ENCODE data around the gene ECM1. TPM values are rescaled to one million over a fixed set of nuclear protein-coding genes. Genes with fewer than 3 reads are reported as not detected.

ECM1 gene
- total and polyA plus RNA-seq, 3 experiments from 2014 or later = 0.09 to 1.5 (median 1.3) TPM

- Mint-ChIP-seq H3K27me3 (peaks cover 23 to 24% of the 10 kb centered on the region in 2 donors), H3K4me1 (peaks cover 11 to 31% (median 14%) of the 10 kb centered on the region in 3 donors), H3K4me3 (peak overlapping the region; percentile 66 to 88 (median 77)), H3K9me3 (no peaks in the 10 kb centered on the region), H3K27ac (no peak overlapping the region), H3K36me3 (no peaks in the 10 kb centered on the region)
- Histone ChIP-seq H3K27ac (ENCODE audit: low read depth, low read length) (peak overlapping the region; percentile 67), H3K36me3 (ENCODE audit: insufficient read depth, low read length) (no peaks in the 10 kb centered on the region), H3K9me3 (ENCODE audit: low read length) (no peaks in the 10 kb centered on the region), H3K4me3 (ENCODE audit: low read length) (peak overlapping the region; percentile 22), H3K4me1 (ENCODE audit: insufficient read depth, low read length) (peaks cover 7% of the 10 kb centered on the region), H3K27me3 (ENCODE audit: insufficient read depth, low read length, poor library complexity, severe bottlenecking) (no peaks in the 10 kb centered on the region)
- CTCF ChIA-PET = interaction anchor here (4.5 kb wide), 1 partner anchor 11 kb away, joined by 40 read pairs; no protein-coding TSS in a partner anchor
- no peak for DNase-seq
- POLR2A ChIA-PET = interaction anchor here (1.0 to 3.7 kb wide), 2 partner anchors 11 to 18 kb away, joined by 3 to 15 read pairs; no protein-coding TSS in a partner anchor
Measured at GRCh38 chr1:150549496-150550221, 41.8 kb downstream of the ECM1 start.

- peak overlapping the region; percentile 67 for H3K27ac ChIP-seq (ENCODE audit: low read depth, low read length)
- H3K9me3 ChIP-seq (ENCODE audit: low read length) = no peaks in the 10 kb centered on the region
- H3K4me1 ChIP-seq (ENCODE audit: insufficient read depth, low read length) = peaks cover 7% of the 10 kb centered on the region
- H3K27ac Mint-ChIP-seq = peak overlapping the region in 2 of 8 donors; percentile 43 to 77
- no peaks in the 10 kb centered on the region for H3K27me3 ChIP-seq (ENCODE audit: insufficient read depth, low read length, poor library complexity, severe bottlenecking)
- peaks cover 0 to 2% (median 2%) of the 10 kb centered on the region in 3 donors for H3K36me3 Mint-ChIP-seq
- peaks cover 12 to 32% (median 14%) of the 10 kb centered on the region in 3 donors for H3K4me1 Mint-ChIP-seq
- H3K9me3 Mint-ChIP-seq = no peaks in the 10 kb centered on the region
- CTCF ChIA-PET = interaction anchor here (0.6 to 4.5 kb wide), 3 partner anchors 10 to 14 kb away, joined by 3 to 40 read pairs (median 4); no protein-coding TSS in a partner anchor
- peaks cover 20 to 25% of the 10 kb centered on the region in 2 donors for H3K27me3 Mint-ChIP-seq
- no peak for DNase-seq
- peak overlapping the region in 6 of 7 donors; percentile 15 to 82 (median 77) for H3K4me3 Mint-ChIP-seq
- no peaks in the 10 kb centered on the region for H3K36me3 ChIP-seq (ENCODE audit: insufficient read depth, low read length)
- POLR2A ChIA-PET = interaction anchor here (1.4 to 3.7 kb wide), 2 partner anchors 10 to 79 kb away, joined by 6 to 15 read pairs; partner anchors contain the start of gene ENSA
- no peak overlapping the region for H3K4me3 ChIP-seq (ENCODE audit: low read length)
Measured at GRCh38 chr1:150550222-150551050, 42.5 kb downstream of the ECM1 start.

GRCh38 chr1:150551051-150551783 lies 43.3 kb downstream of the ECM1 start:
- ChIA-PET POLR2A (interaction anchor here (0.6 to 3.7 kb wide), 3 partner anchors 10 to 318 kb away, joined by 3 to 15 read pairs (median 6); partner anchors contain the start of gene ENSA), CTCF (interaction anchor here (0.7 to 4.5 kb wide), 4 partner anchors 9 to 70 kb away, joined by 4 to 40 read pairs (median 6); no protein-coding TSS in a partner anchor)
- no peaks in the 10 kb centered on the region for H3K9me3 ChIP-seq (ENCODE audit: low read length)
- Mint-ChIP-seq H3K27me3 (peaks cover 16 to 20% of the 10 kb centered on the region in 2 donors), H3K9me3 (no peaks in the 10 kb centered on the region), H3K4me1 (peaks cover 15 to 35% (median 15%) of the 10 kb centered on the region in 3 donors), H3K27ac (peak overlapping the region in 4 of 8 donors; percentile 6 to 52 (median 28)), H3K4me3 (peak overlapping the region in 4 of 7 donors; percentile 24 to 82 (median 40)), H3K36me3 (peaks cover 0 to 5% (median 4%) of the 10 kb centered on the region in 3 donors)
- H3K27me3 ChIP-seq (ENCODE audit: insufficient read depth, low read length, poor library complexity, severe bottlenecking) = no peaks in the 10 kb centered on the region
- H3K4me1 ChIP-seq (ENCODE audit: insufficient read depth, low read length) = peaks cover 7% of the 10 kb centered on the region
- no peak for DNase-seq
- no peak overlapping the region for H3K4me3 ChIP-seq (ENCODE audit: low read length)
- peak overlapping the region; percentile 67 for H3K27ac ChIP-seq (ENCODE audit: low read depth, low read length)
- no peaks in the 10 kb centered on the region for H3K36me3 ChIP-seq (ENCODE audit: insufficient read depth, low read length)

- Mint-ChIP-seq H3K27ac (no peak overlapping the region), H3K9me3 (no peaks in the 10 kb centered on the region), H3K4me1 (peaks cover 15 to 35% (median 15%) of the 10 kb centered on the region in 3 donors), H3K36me3 (peaks cover 0 to 7% (median 4%) of the 10 kb centered on the region in 3 donors), H3K27me3 (peaks cover 12 to 15% of the 10 kb centered on the region in 2 donors), H3K4me3 (no peak overlapping the region)
- DNase-seq = no peak
- no peaks in the 10 kb centered on the region for H3K27me3 ChIP-seq (ENCODE audit: insufficient read depth, low read length, poor library complexity, severe bottlenecking)
- H3K36me3 ChIP-seq (ENCODE audit: insufficient read depth, low read length) = no peaks in the 10 kb centered on the region
- no peaks in the 10 kb centered on the region for H3K9me3 ChIP-seq (ENCODE audit: low read length)
- ChIA-PET CTCF (interaction anchor here (0.7 to 4.5 kb wide), 4 partner anchors 8 to 69 kb away, joined by 4 to 40 read pairs (median 6); no protein-coding TSS in a partner anchor), POLR2A (interaction anchor here (0.6 to 3.7 kb wide), 3 partner anchors 9 to 317 kb away, joined by 3 to 15 read pairs (median 6); partner anchors contain the start of gene ENSA)
- peaks cover 7% of the 10 kb centered on the region for H3K4me1 ChIP-seq (ENCODE audit: insufficient read depth, low read length)
- no peak overlapping the region for H3K4me3 ChIP-seq (ENCODE audit: low read length)
- no peak overlapping the region for H3K27ac ChIP-seq (ENCODE audit: low read depth, low read length)
Measured at GRCh38 chr1:150551784-150552127, 43.8 kb downstream of the ECM1 start.

GRCh38 chr1:150552128-150552910 lies 44.4 kb downstream of the ECM1 start:
- peaks cover 7% of the 10 kb centered on the region for H3K4me1 ChIP-seq (ENCODE audit: insufficient read depth, low read length)
- H3K27me3 ChIP-seq (ENCODE audit: insufficient read depth, low read length, poor library complexity, severe bottlenecking) = no peaks in the 10 kb centered on the region
- CTCF ChIA-PET = interaction anchor here (1.6 to 4.5 kb wide), 3 partner anchors 8 to 69 kb away, joined by 4 to 40 read pairs (median 9); no protein-coding TSS in a partner anchor
- no peaks in the 10 kb centered on the region for H3K36me3 ChIP-seq (ENCODE audit: insufficient read depth, low read length)
- POLR2A ChIA-PET = interaction anchor here (1.4 kb wide), 1 partner anchor 77 kb away, joined by 6 read pairs; the partner anchor contains the start of gene ENSA
- peak overlapping the region in 1 of 7 donors; percentile 27 for H3K4me3 Mint-ChIP-seq
- H3K27ac Mint-ChIP-seq = no peak overlapping the region
- no peak for DNase-seq
- no peaks in the 10 kb centered on the region for H3K9me3 Mint-ChIP-seq
- H3K27ac ChIP-seq (ENCODE audit: low read depth, low read length) = peak overlapping the region; percentile 41
- H3K4me1 Mint-ChIP-seq = peaks cover 15 to 35% (median 15%) of the 10 kb centered on the region in 3 donors
- peaks cover 9 to 10% of the 10 kb centered on the region in 2 donors for H3K27me3 Mint-ChIP-seq
- no peak overlapping the region for H3K4me3 ChIP-seq (ENCODE audit: low read length)
- peaks cover 0 to 7% (median 4%) of the 10 kb centered on the region in 3 donors for H3K36me3 Mint-ChIP-seq
- no peaks in the 10 kb centered on the region for H3K9me3 ChIP-seq (ENCODE audit: low read length)

GRCh38 chr1:150552911-150553289 lies 45.0 kb downstream of the ECM1 start:
- H3K36me3 Mint-ChIP-seq = peaks cover 0 to 9% (median 4%) of the 10 kb centered on the region in 3 donors
- H3K4me3 ChIP-seq (ENCODE audit: low read length) = no peak overlapping the region
- H3K27ac Mint-ChIP-seq = no peak overlapping the region
- peaks cover 7% of the 10 kb centered on the region for H3K4me1 ChIP-seq (ENCODE audit: insufficient read depth, low read length)
- POLR2A ChIA-PET = interaction anchor here (1.1 kb wide), 1 partner anchor 11 kb away, joined by 3 read pairs; no protein-coding TSS in a partner anchor
- H3K36me3 ChIP-seq (ENCODE audit: insufficient read depth, low read length) = no peaks in the 10 kb centered on the region
- H3K27me3 ChIP-seq (ENCODE audit: insufficient read depth, low read length, poor library complexity, severe bottlenecking) = no peaks in the 10 kb centered on the region
- peak overlapping the region; percentile 41 for H3K27ac ChIP-seq (ENCODE audit: low read depth, low read length)
- DNase-seq = no peak
- H3K9me3 ChIP-seq (ENCODE audit: low read length) = no peaks in the 10 kb centered on the region
- peaks cover 15 to 35% (median 15%) of the 10 kb centered on the region in 3 donors for H3K4me1 Mint-ChIP-seq
- H3K4me3 Mint-ChIP-seq = peak overlapping the region in 1 of 7 donors; percentile 27
- no peaks in the 10 kb centered on the region for H3K9me3 Mint-ChIP-seq
- CTCF ChIA-PET = interaction anchor here (2.8 kb wide), 1 partner anchor 68 kb away, joined by 9 read pairs; no protein-coding TSS in a partner anchor
- peaks cover 9 to 10% of the 10 kb centered on the region in 2 donors for H3K27me3 Mint-ChIP-seq

Data from CD8-positive, alpha-beta memory T cell (primary cell).